Adrenal gland (tissue), 5 donors: ENCODE results near the gene CETN3.

Experiments
- CTCF ChIP-seq, 6 experiments: fragments of 450-650 bp in 4 of 6; fragments of 200-600 bp in 2 of 6; sonication (generic) in 1 of 6; IDR thresholded peaks; 1 replicate in 5 of 6; 2 replicates in 1 of 6; pipeline versions ENCODE4 v1.5.1 to v1.8.0; 2016 to 2021; ENCODE audit warnings: antibody characterized with exemption in 6 of 6, mild to moderate bottlenecking in 2 of 6, moderate library complexity in 1 of 6
- POLR2A ChIP-seq, 2 donors: fragments of 450-650 bp; IDR thresholded peaks; one replicate each; pipeline ENCODE4 v1.6.1; 2017; ENCODE audit warnings: antibody characterized with exemption in 2 of 2, mild to moderate bottlenecking in 2 of 2, moderate library complexity in 1 of 2
- donor health status: DM: no; HTN: no; CAD: no.

GRCh38 chr5:90398726-90399125, 10.8 kb downstream of the CETN3 start:
- TF ChIP-seq CTCF (IDR thresholded peaks at IDR 0.05) = no peak
- TF ChIP-seq POLR2A (IDR thresholded peaks at IDR 0.05) = no peak
